ELR (cell line): ENCODE data around the gene PRKCB.

ENCODE experiments used
- DNase-seq: peaks from one replicate; pipeline ENCODE4 v3.0.0-alpha.2; 2015; ENCODE audit warnings: low read depth

PRKCB gene

DNA sequence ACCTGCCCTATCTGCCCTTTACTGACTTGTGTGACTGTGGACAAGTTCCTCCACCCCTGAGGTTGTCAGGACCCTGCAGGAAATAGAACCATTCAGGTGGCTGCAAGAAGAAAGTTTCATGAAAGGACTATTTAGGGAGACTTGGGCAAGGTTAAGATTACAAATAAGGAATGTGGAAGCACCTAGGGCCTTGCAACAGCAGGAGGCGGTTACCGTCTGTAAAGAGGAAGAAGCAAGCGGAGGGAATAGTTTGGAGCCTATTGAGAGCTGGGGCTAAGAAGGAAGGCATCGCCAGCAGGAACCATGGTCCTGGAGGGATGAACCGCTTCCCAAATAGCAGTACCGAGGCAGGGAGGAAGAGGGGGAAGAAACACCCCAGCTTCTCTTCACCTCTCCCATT lies 132.4 kb downstream of the PRKCB start:
- no peak for DNase-seq

DNA sequence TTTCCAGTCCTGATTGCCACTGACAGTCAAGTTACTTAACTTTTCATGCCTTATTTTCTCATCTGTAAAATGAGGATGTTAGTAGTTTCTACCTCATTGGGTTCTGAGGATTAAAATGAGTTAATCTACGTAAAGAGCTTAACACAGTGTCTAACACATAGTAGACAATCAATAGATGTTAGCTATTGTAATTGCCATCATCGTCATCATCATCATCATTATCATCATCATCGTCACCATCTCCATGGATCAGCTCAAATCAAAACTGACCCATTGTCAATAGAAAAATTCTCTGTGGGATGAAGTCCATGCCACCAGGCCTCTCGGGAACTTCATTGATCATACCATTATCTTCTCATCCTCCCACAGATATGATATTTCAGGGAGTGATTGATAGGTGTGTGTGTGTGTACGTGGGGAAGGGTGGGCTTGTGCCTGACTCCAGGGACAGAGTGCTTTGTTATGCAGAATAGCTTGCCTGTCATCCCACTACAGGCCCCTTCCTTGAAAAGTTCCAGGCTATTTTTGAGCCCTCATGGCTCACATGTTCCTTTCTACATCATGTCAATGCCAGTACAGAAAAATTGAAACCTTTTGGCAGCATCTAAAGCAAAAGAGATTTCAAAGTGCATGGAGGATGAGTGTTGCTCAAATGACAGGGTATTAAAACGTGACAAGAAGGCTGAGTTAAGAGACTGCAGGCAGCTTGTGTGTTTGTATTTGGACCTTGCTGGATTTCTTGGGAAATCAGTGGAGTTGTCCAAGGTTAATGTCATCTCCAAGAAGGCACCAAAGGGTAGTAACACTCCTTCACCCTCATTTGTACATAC lies 133.9 kb downstream of the PRKCB start:
- DNase-seq, result no peak

DNA sequence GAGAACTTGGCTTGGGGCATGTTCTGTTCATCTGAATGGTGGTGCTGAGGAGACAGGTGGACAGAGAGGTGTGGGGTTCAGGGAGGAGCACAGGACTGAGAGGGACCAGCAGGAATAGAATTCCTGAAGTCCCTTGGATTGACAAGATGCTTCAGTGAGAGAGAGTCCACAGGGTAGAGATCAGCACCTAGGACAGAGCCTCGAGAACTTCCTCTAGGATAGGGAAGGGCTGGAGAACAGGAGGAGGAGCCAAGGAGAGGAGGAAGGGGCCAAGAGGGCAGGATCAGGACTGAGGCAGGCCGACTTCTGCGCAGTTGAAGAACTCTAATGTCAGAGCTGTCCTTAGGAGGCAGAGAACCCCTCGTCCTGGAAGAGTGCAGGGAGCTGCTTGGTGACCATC lies 138.4 kb downstream of the PRKCB start:
- no peak for DNase-seq

DNA sequence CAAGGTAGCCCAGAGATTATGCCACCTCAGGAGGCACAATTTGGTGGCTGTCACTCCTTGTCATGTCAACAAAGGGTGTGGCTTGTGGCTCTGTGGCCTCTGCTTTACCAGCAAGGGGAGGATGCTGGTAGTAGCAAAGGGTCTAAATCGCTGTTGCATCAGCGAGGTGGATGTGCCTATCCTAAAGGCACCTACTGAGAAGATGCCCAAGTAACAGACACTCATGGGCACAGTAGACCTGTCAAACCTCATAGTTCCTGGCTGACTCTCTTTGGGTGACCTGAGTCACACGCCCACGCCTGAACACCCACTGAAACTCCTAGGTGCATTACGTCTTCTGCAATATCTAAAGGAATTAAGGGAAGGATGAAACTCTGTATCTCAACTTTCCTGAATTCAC lies 139.5 kb downstream of the PRKCB start:
- no peak for DNase-seq

DNA sequence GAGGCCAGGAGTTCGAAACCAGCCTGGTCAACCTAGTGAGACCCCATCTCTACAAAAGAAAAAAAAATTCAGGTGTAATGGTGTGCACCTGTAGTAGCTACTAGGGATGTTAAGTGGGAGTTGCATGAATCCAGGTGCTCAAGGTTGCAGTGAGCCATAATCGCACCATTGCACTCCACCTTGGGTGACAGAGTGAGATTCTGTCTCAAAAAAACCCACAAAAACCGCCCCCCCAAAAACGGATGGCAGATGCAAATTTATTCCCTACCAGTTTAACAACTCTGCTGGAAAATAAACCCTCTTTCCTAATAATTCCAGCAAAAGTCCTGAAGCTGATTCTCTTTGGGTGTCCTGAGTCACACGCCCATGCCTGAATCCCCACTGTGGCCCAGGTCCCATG lies 140.3 kb downstream of the PRKCB start:
- no peak for DNase-seq

DNA sequence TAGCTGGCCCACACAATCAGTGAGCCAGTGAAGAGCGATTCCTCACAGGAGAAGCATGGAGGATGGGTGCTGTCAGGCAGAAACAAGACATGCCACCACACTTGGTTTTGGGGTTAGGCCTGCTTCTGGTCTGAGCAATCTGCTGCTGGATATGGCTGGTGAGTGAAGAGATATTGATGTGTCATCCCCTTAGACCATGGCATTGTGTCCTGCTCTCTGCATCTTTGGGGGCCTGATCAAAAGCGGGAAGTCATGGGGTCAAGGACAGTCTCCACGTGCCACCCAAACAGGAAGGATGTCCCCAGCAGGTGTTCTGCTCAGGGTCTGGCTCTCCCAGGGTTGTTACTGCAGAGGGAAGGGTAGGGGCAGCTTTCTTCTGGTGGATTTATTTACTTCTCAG lies 140.7 kb downstream of the PRKCB start:
- no peak for DNase-seq

DNA sequence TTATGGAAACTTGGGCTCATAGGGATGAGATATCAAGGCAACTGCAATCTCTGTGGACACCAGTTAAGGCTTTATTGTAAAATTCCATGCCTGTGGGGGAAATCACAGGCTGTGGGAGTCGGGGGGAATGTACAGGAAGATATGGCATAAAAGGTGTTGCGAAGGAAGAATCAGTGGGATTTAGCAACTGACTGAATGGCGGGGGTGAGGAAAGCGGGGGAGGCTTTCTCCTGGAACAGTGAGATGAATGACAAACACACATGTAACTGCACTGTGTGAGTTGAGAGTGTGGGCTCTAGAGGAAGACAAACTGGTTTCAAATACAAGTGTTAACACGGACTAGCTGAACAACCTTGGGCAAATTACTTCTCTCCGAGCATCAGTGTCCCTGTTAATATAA lies 143.7 kb downstream of the PRKCB start:
- no peak for DNase-seq

DNA sequence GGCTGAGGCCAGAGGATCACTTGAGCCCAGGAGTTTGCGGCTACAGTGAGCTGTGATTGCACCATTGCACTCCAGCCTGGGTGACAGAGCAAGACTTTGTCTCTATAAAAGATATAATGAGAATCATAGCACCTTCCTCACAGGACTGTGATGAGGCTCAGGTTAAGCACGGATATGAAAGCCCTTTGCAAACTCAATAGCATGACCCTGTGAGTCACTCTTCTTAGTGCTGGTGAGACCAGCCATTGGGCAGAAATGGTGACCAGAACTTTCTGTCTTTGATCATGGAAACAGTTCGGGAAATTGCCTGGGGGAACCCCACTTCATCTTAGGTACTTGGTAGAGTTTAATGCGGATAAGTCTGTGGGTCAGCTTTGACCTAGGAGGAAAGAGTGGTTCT lies 144.2 kb downstream of the PRKCB start:
- no peak for DNase-seq

DNA sequence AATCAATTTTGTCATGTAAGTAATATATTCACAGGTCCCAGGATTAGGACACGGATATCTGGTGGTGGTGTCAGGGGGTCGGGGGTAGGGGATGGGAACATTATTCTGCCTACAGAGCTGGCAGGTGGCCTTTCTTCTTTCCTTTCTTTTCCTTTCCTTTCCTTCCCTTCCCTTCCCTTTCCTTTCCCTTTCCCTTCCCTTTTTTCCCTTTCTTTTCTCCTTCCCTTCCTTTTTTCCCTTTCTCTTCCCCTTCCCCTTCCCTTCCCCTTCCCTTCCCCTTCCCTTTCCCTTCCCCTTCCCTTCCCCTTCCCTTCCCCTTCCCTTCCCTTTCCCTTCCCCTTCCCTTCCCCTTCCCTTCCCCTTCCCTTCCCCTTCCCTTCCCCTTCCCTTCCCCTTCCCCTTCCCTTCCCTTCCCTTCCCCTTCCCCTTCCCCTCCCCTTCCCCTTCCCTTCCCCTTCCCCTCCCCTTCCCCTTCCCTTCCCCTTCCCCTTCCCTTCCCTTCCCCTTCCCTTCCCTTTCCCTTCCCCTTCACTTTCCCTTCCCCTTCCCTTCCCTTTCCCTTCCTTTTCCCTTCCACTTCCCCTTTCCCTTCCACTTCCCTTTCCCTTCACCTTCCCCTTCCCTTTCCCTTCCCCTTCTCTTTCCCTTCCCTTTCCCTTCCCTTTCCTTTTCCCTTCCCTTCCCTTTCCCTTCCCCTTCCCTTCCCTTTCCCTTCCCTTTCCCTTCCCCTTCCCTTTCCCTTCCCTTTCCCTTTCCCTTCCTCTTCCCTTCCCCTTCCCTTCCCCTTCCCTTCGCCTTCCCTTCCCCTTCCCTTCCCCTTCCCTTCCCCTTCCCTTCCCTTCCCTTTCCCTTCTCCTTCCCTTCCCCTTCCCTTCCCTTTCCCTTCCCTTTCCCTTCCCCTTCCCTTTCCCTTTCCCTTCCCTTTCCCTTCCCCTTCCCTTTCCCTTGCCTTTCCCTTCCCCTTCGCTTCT lies 145.9 kb downstream of the PRKCB start:
- no peak for DNase-seq

DNA sequence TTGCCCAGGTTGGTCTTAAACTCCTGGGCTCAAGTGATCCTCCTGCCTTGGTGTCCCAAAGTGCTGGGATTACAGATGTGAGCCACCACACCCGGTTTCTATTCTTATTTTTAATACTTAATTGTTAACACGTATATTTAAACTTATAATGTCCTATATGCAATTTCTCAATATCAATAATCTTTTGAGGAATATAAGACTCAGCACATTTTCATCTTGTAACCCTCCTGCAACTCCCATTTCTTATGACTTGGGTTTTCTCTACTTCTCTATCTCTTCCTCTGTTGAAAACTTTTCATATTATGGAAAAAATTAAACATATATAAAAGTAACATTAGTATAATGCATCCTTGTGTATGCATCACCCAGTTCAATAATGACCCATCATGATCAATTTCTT lies 150.7 kb downstream of the PRKCB start:
- DNase-seq, result no peak

DNA sequence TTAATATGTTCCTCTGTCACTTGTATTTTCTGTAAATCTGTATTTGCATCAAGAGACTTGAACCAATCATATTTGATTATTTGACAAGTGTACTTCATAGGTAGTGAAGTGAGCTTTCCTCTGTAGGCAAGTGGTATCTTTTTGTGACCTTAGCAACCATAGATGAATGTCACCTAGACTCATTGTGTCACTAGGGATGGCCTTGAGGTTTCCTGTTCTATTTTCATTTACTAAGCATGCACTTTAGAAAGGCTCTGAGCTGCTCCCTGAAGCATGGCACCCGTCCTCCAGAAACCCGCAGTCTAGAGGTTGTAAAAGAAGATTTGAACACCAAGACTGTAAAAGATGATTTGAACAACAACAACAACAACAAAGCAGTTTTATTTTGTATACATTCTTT lies 151.7 kb downstream of the PRKCB start:
- no peak for DNase-seq

DNA sequence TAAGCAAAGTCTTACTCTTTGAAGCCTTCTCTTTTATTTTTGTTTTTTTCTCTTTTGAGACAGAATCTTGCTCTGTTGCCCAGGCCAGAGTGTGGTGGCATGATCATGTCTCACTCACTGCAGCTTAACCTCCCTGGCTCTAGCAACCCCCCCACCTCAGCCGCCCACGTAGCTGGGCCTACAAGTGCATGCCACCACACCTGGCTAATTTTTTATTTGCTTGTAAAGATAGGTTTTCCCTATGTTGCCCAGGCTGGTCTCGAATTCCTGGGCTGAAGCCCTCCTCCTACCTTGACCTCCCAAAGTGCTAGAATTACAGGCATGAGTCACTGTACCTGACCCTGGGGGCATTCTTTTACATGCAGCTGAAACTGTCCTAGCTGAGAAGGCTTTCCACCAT lies 154.7 kb downstream of the PRKCB start:
- DNase-seq, result no peak

DNA sequence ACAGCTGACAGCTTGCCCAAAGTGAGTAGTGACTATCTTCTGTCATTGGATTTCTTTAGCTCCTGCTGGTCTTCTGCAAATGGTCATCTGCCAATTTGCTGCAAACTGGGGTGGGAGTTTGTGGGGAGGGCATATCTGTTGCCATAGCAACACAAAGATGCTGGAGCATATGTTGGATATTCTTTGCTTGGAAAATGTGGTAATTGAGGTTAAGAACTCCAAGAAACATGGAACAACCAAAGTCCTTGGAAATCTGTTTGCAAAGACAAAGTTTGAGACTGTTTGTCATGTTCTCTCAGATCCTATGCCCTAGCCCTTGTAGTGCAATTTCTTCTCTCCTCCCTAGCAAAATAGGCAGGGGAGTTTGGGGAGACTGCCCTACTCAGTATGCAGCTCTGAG lies 155.3 kb downstream of the PRKCB start:
- no peak for DNase-seq

DNA sequence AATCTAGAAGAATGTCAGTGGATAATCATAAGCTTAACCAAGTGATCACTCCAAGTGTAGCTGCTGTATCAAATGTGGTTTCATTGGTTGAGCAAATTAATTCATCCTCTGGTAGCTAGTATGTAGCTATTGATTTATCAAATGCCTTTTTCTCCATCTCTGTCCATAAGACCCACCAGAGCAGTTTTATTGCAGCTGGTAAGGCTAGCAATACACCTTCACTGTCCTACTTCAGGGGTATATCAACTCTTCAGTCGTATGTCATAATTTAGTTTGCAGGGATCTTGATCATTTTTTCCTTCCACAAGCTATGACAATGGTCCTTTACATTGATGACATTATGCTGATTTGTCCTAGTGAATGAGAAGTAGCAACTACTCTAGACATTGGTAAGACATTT lies 158.8 kb downstream of the PRKCB start:
- DNase-seq, result no peak

DNA sequence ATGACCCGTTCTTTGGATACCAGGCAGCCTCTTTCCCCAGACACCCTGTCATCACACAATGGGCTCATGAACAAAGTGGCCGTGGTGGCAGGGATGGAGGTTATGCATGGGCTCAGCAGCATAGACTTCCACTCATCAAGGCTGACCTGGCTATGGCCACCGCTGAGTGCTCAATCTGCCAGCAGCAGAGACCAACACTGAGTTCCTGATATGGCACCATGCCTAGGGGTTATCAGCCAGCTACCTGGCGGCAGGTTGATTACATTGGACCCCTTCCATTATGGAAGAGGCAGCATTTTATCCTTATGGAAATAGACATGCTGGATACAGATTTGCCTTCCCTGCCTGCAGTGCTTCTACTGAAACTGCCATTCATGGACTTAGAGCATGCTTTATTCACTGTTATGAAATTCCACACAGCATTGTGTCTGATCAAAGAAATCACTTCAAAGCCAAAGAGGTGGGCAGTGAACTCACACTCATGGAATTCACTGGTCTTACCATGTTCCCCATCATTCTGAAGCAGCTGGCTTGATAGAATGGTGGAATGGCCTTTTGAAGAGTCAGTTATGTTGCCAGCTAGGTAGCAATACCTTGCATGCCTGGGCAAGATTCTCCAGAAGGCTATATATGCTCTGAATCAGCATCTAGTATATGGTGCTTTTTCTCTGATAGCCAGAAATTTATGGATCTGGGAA lies 160.6 kb downstream of the PRKCB start:
- DNase-seq, result no peak

DNA sequence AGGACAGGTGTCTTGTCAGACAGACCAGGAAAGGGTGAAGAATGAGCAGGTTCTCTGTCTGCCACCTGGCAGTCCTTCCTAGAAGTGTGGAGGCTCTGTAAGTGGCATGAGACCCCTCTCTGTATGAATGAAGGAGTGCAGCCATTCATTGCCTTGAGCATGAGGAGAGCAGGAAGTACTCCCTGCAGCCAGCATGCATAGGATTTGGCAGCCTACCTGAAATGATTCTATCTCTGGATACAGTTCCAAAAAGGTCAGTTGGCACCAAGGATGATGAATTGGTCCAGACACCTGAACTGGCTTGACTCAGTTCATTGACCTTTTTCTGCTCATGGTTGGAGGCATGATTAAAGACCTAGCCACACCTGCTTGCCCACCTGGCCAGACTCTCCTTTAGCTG lies 163.0 kb downstream of the PRKCB start:
- no peak for DNase-seq

DNA sequence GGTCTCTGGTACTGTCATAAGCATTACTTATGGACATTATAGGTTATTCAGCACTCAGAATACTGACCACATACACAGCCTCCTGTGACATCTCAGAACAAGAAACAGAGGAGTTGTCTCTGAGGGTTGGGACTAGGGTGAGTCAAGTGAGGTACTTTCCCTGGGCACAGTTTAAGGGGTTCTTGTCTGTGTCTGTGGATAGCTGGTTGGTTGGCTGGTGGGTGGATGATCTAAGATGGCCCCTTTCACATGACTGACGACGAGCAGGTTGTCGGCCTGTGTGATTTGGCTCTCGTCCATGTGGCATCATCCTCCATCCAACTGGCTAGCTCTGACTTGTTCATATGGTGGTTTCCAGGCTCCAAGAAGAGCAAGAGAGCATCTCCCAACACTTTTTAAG lies 163.9 kb downstream of the PRKCB start:
- DNase-seq, result no peak

DNA sequence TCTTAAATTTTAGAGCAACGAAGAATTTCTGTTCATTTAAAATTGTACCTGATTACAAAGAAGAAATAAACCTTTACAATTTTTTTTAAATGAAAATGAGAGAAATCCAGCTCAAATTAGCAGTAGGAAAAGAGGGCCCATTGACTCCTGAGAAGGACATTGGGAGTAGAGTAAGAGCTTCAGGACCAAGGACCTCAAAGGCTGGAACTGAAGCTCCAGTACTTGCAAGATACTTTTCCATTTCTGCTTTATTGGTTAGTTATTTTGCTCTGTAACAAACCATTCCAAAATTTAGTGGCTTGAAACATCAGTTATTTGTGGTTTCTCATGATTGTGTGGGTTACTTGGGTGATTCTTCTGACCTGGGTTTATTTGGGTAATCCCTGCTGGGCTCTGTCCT lies 165.9 kb downstream of the PRKCB start:
- DNase-seq, result no peak

DNA sequence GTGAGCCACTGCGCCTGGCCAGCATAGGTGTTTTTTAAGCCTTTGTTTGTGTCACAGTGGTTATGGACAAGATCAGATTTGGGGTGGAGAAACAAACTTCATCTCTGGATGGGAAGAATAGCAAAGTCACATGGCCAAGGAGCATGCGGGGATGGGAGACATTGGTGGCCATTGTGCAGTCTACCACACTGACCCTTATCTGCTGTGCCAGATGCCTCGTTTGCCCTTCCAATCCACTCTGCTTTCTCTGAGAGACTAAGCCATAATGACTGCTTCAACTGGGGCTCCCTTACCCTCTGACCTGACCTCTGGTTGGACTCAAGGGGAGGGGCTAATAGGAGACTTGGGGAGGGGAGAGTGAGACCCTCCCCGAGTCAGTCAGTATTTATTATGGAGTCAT lies 166.8 kb downstream of the PRKCB start:
- no peak for DNase-seq

DNA sequence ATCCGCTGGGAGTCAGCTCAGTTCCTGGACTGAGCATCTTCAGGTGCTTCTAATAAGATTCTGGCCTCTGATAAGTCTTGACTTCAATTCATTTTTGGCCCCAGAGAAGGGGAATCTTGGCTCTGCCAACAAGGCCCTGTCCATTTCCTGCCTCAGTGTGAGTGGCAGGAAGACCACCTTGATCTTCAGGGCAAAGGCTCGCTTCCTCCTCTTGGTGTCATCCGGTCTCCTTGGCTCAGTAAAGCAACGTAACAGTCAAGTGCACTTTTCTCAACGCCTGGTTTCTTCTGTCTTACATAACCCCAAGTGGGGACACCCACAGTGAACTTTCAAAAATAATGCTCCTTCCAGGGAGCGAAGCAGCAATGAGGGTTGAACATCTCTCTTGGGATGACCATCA lies 169.8 kb downstream of the PRKCB start:
- no peak for DNase-seq

DNA sequence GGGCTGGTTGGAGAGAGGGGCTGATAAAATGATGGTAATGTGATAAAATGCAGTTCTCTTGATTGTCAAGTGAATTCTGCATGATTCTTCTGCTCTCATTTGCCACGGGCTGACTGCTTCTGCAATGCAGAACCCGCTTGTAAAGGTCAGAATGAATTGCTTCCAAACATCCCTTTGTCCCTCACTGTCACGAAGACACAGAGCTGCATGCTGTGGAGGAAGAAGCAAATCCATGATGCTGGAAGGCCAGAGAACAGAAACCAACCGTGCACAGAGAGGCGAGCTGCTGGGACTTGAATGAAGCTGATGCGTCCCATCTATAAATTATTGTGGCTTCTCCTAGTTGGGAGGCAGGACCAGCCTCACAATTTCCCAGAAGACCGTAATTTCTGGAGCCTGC lies 171.6 kb downstream of the PRKCB start:
- no peak for DNase-seq

DNA sequence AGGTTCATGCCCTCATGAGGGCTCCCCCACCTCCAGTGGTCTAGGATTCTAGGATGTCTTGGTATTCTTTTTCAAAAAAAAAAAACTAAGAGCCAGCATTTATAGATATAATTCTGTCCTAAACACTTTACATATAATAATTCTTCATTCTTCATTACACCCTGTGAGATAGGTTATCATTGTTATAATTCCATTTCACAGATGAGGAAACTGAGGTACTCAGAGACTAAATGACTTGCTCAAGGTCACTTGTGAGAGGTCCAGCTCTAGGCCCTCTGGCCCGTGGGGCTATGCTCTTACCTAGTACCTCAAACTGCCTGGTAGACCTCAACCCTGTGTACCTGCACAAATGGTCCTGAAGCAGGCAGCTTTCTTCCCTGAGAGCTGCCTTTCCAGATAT lies 172.2 kb downstream of the PRKCB start:
- DNase-seq, result no peak

DNA sequence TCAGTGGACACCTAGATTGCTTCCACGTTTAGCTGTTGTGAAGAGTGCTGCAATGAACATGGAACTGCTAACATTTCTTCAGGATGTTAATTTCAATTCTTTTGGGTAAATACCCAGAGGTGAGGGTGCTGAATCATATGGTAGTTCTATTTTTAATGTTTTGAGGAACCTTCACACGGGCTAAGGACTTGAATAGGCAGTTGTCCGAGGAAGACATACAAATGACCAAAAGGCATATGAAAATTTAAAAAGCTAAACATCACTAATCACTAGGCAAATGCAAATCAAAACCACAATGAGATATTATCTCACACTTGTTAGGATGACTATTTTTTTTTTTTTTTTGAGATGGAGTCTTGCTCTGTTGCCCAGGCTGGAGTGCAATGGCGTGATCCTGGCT lies 173.3 kb downstream of the PRKCB start:
- DNase-seq, result no peak
